Measurements from ENCODE around the gene KIRREL3. TPM values are rescaled to one million over a fixed set of nuclear protein-coding genes. Genes with fewer than 3 reads are reported as not detected.

The KIRREL3 gene
- total RNA-seq, 4 donors from 2014 or later, result 0.82 to 15.7 (median 1.4) TPM; not detected in 1

DNA sequence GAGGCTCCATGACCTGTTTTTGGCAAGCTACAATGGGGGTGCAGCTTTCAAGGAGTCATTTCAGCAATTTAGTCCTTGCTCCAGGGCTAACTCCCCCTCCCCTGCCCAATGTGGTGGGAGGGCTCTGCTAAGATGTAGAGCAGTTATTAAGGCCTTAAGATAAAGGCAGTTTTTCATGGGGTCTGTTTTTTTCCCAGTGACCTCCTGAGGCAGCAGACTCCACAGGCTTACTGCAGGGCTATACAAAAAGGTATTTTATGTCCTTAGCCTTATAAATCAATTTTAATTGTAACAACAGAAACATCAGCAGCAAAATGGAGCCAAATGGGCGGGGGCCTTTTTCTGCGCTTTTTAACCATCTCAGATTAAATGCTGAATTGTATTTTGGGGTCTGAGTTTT lies 192.3 kb downstream of the KIRREL3 start:
- no peak for TF ChIP-seq EP300 (IDR thresholded peaks at IDR 0.05; ENCODE audit: low read depth)
- TF ChIP-seq, protein P1, sequence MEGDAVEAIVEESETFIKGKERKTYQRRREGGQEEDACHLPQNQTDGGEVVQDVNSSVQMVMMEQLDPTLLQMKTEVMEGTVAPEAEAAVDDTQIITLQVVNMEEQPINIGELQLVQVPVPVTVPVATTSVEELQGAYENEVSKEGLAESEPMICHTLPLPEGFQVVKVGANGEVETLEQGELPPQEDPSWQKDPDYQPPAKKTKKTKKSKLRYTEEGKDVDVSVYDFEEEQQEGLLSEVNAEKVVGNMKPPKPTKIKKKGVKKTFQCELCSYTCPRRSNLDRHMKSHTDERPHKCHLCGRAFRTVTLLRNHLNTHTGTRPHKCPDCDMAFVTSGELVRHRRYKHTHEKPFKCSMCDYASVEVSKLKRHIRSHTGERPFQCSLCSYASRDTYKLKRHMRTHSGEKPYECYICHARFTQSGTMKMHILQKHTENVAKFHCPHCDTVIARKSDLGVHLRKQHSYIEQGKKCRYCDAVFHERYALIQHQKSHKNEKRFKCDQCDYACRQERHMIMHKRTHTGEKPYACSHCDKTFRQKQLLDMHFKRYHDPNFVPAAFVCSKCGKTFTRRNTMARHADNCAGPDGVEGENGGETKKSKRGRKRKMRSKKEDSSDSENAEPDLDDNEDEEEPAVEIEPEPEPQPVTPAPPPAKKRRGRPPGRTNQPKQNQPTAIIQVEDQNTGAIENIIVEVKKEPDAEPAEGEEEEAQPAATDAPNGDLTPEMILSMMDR (IDR thresholded peaks at IDR 0.05), result no peak
- no peak for TF ChIP-seq POLR2A (IDR thresholded peaks at IDR 0.05)
- no peak for TF ChIP-seq POLR2AphosphoS5 (IDR thresholded peaks at IDR 0.05)
- no peak for DNase-seq
- Histone ChIP-seq H3K27me3 (no peaks in the 10 kb centered on the region), H3K4me1 (no peaks in the 10 kb centered on the region), H3K9me3 (no peaks in the 10 kb centered on the region), H3K4me3 (no peak overlapping the region), H3K36me3 (no peaks in the 10 kb centered on the region), H3K27ac (no peak overlapping the region)
- intact Hi-C loops (cut with DNase I; ENCODE audit: low total_unique reads) (no loop called here), in situ Hi-C loops (cut with MboI; ENCODE audit: low pct_ligation_motif_present in 1 of 4, low pct_unique_long_range_greater_than_20kb in 1 of 4, low sequenced_read_pairs in 3 of 4) (no loop called here)
- 46 to 49% methylated on average over 2 of the region's 2 CpGs for WGBS, 2 donors (ENCODE audit: low coverage in 1 of 2)

DNA sequence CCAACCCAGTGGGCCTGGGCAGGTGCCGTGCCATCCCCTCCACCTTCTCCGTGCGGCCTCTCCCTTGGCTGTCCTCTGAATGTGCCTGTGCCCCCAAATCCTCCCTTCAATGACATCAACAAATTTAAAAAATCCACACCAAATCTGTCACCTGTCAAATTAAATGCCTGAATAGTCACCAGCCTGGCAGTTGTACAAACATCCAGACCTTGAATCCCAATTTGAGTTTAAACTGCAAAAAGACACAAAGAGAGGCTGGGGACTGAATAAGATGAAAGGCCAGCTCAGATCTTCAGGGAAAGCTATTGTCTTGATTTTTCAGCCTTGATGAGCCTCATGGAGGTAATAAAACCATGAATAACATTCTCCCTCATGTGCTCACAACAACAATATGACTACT lies 194.7 kb downstream of the KIRREL3 start:
- H3K4me3 ChIP-seq, result no peak overlapping the region
- no peaks in the 10 kb centered on the region for H3K36me3 ChIP-seq
- no peak for DNase-seq
- no peaks in the 10 kb centered on the region for H3K27me3 ChIP-seq
- H3K27ac ChIP-seq, result no peak overlapping the region
- no peaks in the 10 kb centered on the region for H3K9me3 ChIP-seq
- in situ Hi-C loops (cut with MboI; ENCODE audit: low pct_ligation_motif_present in 1 of 4, low pct_unique_long_range_greater_than_20kb in 1 of 4, low sequenced_read_pairs in 3 of 4) (no loop called here), intact Hi-C loops (cut with DNase I; ENCODE audit: low total_unique reads) (no loop called here)
- 98% methylated on average over 3 of the region's 3 CpGs; no CpG with 5 or more reads in 1 of the 2 donors for WGBS, 2 donors (ENCODE audit: low coverage in 1 of 2)
- H3K4me1 ChIP-seq, result no peaks in the 10 kb centered on the region
- TF ChIP-seq POLR2AphosphoS5 (IDR thresholded peaks at IDR 0.05), result no peak
- no peak for TF ChIP-seq EP300 (IDR thresholded peaks at IDR 0.05; ENCODE audit: low read depth)
- TF ChIP-seq, protein P1 (IDR thresholded peaks at IDR 0.05), result no peak
- TF ChIP-seq POLR2A (IDR thresholded peaks at IDR 0.05), result no peak

DNA sequence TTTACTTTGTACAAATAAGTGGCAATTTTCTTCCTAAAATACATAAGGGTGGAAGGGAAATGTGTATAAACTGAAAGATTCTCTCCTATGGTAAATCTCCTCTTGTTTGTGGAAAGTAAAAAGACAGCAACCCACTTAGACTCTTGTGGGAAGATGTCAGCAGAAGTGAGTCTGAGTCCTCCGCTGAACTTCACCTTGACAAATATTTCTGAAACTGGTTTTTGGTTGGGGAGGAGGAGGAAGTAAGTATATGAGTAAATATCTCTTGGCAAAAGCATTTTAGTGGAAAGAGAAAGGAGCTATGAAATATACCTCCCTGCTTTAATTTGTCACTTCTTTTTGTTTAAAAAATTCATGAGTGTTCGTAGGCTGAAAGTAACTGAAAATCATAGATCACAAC lies 196.2 kb downstream of the KIRREL3 start:
- in situ Hi-C loops (cut with MboI; ENCODE audit: low pct_ligation_motif_present in 1 of 4, low pct_unique_long_range_greater_than_20kb in 1 of 4, low sequenced_read_pairs in 3 of 4), result no loop called here
- Histone ChIP-seq H3K4me1 (no peaks in the 10 kb centered on the region), H3K36me3 (no peaks in the 10 kb centered on the region), H3K9me3 (no peaks in the 10 kb centered on the region), H3K27me3 (no peaks in the 10 kb centered on the region), H3K27ac (no peak overlapping the region), H3K4me3 (no peak overlapping the region)
- 54 to 66% methylated on average over 2 of the region's 2 CpGs for WGBS, 2 donors (ENCODE audit: low coverage in 1 of 2)
- intact Hi-C loops (cut with DNase I; ENCODE audit: low total_unique reads), result no loop called here
- TF ChIP-seq POLR2AphosphoS5 (IDR thresholded peaks at IDR 0.05) (no peak), POLR2A (IDR thresholded peaks at IDR 0.05) (no peak), EP300 (IDR thresholded peaks at IDR 0.05; ENCODE audit: low read depth) (no peak)
- TF ChIP-seq, protein P1 (IDR thresholded peaks at IDR 0.05), result no peak
- no peak for DNase-seq

DNA sequence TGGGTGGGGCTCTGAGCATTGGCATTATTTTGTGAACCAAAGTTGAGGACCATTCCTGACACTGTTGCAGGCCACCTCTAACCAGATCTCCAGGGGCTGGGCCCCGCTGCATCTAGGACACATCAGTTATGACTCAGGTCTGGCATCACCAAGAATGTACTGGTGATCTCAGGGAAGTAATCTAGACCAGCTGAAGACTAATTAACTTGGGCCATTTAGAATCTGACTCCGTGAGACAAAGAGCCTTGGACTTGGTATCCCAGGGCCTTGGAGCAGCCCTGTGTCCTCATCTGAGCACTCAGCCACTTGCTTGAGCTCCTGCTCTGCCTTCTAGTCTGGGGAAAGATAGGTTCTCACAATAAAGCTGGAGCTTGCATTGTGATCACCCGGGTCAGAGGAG lies 200.6 kb downstream of the KIRREL3 start:
- Histone ChIP-seq H3K27ac (no peak overlapping the region), H3K9me3 (no peaks in the 10 kb centered on the region), H3K36me3 (no peaks in the 10 kb centered on the region), H3K4me1 (no peaks in the 10 kb centered on the region), H3K4me3 (no peak overlapping the region), H3K27me3 (no peaks in the 10 kb centered on the region)
- TF ChIP-seq POLR2A (IDR thresholded peaks at IDR 0.05), result no peak
- TF ChIP-seq POLR2AphosphoS5 (IDR thresholded peaks at IDR 0.05), result no peak
- TF ChIP-seq, protein P1 (IDR thresholded peaks at IDR 0.05), result no peak
- no peak for TF ChIP-seq EP300 (IDR thresholded peaks at IDR 0.05; ENCODE audit: low read depth)
- in situ Hi-C loops (cut with MboI; ENCODE audit: low pct_ligation_motif_present in 1 of 4, low pct_unique_long_range_greater_than_20kb in 1 of 4, low sequenced_read_pairs in 3 of 4), result no loop called here
- no peak for DNase-seq
- 36 to 60% methylated on average over 1 to 3 of the region's 3 CpGs for WGBS, 2 donors (ENCODE audit: low coverage in 1 of 2)
- intact Hi-C loops (cut with DNase I; ENCODE audit: low total_unique reads), result no loop called here
